Lung microvascular endothelial cell (primary cell): ENCODE results near the gene MED26. TPM values are rescaled to one million over a fixed set of nuclear protein-coding genes. Genes with fewer than 3 reads are reported as not detected.
"Not testable (repeated sequence)": the region's sequence is repeated elsewhere in the genome, so short reads cannot be mapped to it uniquely, and the experiment has no call there.

Source experiments
- DNase-seq, 2 donors: peaks; one replicate each; pipeline versions ENCODE4 v3.0.0 to v3.0.0-alpha.2; 2010; ENCODE audit warnings: low read depth in 2 of 2
- total RNA-seq: library from RNA; depleted of rRNA; stranded (reverse); fragments of >200 nt; gene quantifications from 2 replicates; pipeline ENCODE4 v1.2.1, GENCODE V29; 2014

MED26 gene
- total RNA-seq, 1 donor from 2014 or later, result 3.8 TPM

DNA sequence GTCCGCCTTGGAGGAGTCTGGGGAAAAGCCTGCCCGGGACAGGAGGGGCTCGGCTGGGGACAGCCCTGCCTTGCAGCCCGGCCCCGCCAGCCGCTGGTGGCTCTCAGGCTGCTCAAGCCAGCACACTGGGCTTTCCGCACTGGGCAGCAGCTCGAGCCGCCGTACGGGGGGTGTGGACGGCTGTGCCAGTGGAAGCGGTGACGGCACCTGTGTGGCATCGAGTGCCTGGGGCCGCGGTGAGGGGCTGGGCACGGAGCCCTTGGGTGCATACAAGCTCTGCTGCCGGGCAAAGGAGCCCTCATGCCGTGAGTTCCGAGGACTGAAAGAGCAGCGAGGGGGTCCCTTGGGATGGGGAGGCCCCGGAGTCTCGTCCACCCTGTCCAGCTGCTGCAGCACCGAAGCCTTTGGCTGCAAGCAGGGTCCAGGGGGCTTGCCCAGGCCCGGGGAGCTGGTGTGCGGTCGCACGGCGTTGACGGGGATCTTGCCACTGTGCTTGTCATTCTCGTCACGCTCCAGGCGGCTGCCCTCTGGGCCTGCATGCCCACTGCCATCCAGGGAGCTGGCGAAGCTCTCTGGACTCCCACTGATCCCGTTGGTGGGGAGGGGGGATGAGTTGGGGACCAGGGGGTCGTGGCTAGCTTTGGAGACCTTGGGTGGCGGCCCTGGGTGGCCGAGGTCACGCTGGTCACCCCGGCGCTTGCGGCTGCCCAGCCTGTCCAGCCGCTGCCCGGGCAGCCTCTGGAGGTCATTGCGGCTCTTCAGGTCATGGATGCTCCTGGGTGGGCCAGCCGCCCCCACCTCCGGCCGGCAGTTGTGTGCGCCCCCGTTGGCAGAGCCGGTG is 51.1 kb downstream of the MED26 start:
- DNase-seq, result no peak

DNA sequence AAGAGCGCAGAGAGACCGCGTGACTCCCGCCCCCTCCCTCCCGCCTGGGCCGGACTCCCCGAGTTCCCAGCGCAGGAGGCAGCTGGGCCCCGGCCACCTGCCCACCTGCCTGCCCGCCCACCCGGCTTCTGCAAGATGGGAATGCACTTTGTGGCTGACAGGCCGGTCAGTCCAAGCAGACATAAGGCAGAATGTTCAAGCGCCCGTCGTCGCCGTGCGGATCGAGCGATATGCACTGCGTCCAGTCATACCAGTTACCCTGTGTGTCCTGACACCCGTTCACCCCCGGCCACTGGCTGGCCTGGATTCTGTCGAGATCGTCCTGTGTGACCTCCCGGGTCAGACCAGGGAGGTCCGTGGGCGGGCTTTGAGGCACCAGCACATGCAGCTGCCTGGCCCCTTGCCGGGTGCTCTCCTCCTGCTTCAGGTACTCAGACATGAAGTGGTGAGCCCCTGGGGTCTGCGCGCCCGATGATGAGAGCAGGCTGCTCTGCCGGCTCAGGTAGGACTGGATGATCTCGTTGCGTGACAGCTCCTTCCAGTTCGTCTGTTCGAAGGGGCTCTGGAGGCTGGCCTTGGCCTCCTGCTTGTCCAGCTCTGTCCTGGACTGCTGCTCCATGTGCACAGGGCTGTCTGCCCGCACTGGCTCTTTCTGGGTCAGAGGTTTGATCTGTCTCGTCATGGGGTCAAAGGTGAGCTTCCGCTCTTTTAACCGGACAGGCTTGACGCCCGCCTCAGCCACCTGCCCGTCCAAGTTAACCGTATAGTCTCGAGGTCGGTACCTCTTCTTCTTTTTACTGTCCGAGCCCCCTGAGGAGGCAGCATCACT is 51.9 kb downstream of the MED26 start:
- DNase-seq, result no peak

DNA sequence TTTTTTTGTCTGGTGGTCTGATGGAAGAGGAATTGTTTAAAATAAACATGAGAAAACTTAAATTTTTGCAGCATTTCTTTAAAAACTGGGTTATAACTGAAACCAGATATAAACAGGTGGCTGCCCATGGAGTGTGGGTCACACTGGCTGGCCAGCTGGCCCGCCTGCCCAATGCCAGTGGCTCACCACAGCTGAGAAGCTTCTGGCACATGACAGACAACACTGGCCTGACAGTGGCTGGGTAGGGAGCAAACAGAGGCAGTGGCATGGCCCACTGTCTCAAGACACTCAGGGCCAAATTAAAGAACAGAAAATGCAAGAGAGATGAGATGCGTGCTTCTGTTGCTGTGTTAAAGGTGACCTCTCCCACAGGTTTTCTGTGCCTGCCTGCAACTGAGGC is 52.7 kb downstream of the MED26 start:
- DNase-seq, result no peak

DNA sequence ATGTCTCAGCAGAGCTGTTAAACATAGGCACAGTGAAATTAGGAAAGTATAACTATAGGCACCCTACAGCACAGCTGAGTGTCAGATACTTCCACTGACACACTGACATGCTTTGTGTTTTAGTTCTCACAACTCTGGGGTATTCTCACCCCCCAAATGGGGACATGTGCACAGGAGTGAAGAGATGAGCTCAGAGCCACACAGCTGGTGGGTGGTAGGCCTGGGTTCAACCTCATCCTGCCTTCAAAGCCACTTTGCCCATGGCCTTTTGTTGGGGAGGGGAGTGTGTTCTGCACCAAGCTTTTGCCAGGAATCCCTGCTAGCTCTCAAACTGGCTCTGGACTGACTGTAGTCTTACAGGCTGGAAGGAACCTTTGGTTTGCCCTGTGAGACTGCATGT is 54.1 kb downstream of the MED26 start:
- DNase-seq, result no peak

DNA sequence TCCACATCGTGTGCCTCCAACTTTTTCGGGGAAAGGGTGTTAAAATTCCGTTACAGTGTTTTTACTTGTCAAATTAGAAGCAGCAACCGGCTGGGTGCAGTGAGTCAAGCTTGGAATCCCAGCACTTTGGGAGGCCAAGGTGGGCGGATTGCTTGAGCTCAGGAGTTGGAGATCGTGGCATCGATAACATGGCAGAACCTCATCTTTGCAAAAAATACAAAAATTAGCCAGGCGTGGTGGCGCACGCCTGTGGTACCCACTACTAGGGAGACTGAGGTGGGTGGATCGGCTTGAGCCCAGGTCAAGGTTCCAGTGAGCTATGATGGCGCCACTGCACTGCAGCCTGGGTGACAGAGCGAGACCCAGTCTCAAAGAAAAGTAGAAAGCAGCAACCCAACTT is 54.7 kb downstream of the MED26 start:
- no peak for DNase-seq

DNA sequence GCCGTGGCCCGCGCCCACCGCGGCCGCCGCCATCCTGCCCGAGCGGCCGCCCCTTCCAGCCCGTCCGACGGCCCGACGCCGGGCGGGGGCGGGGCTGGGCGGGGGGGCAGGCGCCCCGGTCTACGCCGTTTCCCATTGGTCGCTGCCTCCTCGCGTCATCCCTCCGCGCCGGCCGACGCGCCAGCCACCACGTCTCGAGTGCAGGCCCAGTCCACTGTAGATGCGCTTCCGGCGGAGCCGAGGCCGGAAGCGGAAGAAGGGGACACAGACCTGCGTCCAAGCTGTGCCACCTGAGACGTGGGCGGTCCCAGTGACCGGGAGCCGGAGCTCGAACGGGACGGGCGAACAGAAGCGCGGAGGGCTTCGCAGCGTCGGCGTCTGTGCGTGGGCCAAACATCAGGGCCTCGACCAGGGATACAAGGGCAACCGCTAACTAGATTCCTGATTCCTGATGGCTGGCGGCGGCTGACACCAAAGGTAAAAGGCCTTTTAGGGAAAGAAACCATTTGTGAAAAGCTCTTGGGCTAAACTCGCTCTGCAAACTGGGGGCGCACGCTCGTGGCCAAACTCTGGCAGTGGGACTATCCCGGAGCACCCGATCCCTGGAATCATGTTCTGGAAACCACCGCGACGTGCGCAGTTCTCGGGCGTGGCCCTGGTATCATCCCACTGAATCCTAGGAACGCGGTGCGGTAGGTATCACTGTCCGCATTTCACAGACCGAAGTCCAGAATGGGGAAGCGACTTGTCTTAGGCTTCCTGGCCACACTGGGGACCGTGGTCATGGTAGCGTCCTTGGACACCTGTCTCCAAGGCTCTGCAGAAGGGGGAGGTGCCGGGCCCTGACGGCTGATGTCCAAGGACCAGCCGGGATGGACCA is 55.4 kb downstream of the MED26 start, which contains the start of gene SLC35E1:
Gene SLC35E1, minus strand, starts transcription at position 84 of the 880 bp plus-strand sequence. Its CDS starts 51 bp downstream, at position 33.
- peak; percentile 95 to 98 for DNase-seq

DNA sequence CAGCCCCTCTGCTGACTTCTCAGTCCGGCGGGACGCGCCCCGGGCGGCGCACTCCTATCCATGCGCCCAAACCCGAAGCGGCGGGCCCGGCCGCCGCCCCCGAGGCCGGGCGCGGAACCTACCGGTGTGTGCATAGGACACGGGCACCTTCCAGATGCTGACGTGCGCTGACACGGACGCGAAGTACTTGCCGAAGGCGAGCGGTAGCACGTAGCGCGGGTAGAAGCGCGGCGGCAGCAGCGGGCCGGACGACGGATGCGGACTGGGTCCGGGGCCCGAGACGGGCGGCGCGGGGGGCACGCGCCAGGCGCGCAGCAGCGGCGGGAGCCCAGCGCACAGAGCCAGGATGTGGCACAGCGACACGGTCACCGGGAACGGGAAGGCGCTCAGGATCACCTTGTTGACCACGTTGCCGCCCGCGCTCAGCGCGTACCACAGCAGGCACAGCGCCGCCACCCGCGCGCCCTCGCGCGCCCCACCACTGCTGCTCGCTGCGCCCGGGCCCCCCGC is 56.1 kb downstream of the MED26 start:
- DNase-seq, result peak in 1 of 2 donors; percentile 47

DNA sequence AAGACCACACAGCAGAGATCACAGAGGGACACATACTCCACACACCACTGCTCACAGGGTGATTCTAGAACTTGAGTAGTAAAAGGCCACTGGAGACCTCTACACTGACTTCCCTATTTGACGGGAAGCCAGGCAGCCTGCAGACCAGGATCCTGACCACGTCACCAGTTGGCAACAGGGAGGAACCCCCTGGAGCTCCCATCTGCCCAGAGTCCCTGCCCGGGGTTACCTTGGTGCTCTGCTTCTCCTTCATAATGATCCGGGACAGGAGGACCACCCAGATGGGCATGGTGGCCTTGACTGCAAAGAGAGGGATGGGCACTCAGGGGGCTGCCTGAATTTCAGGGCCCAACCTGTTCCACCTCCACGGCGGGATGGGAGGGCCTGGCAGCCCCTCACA is 56.7 kb downstream of the MED26 start:
- peak; percentile 50 to 70 for DNase-seq

DNA sequence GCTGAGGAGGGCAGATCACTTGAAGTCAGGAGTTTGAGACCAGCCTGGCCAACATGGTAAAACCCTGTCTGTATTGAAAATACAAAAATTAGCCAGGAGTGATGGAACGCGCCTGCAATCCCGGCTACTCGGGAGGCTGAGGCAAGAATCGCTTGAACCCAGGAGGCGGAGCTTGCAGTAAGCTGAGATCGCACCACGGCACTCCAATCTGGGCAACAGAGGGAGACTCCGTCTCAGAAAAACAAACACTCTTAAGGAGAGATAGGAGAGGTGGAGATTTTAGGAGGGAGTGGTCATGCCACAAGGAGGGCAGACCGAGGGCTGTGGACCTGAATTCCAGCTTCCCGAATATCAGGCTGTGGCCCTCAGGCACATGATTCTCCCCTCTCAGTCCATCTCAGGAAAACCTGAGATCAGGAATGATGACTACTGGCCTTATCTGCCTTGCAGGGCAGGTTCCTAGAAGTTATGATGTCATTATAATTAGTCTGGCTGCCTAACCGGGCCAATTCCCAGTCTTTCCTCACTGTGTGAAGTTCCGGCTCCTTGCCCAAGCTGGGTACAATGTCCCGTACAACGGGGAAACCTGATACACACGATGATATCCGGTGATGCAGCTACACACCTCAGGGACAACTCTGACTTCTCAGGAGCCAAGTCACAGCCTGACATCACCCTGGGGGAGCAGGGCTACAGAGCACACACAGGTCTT is 58.2 kb downstream of the MED26 start:
- no peak for DNase-seq

DNA sequence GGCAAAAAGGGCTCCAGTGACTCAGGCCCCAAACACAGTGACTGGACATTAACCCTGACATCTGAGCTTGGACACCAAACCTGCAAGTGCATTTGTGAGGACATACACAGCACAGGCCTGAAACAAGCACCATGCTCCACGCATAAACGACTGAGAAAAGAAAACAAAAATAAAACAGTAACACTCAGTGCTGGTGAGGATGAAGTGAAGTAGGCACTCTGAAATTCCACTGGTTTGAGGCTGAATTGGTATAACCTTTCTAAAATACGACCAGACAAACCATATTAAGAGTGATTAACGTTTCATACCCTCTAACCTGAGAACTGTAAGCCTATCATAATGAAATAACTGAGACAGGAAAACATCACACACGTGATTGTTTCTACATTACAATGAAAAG is 61.3 kb downstream of the MED26 start:
- no peak for DNase-seq

DNA sequence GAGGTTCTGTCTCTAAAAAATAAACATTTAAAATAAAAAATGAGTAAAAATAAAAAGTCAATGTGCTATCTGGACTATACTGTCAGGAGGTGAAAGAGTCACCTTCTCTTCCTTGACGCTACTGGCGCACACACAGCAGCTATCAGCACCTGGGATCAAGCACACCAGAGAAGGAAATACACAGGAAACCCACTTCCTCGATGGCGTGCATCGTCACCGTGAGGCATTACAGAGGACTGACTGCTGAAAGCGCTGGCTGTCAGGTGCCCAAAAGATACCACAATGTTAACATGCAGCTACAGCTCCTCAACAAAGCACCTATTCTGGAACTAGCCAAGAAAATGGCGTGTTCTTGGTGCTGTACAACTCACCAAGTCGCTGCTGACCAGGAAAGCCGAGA is 61.8 kb downstream of the MED26 start:
- DNase-seq, result peak; percentile 93 to 94

DNA sequence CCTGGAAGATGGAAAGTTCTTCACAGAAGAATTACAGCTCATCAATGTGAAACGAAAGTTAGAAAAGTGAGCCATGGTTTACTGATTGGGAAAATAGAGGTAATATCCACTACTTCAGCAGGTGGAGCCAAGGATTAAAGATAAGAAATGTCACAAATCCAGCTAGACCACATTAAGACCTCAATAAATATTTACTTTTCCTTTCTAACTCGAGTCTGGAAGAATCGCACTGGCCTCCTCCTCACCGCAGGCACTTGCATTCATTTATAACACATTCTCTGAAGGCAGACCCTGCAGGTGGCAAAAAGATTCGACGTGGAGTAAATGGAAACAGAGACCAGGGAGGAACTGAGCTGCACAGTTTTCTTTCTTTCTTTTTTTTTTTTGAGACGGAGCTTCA is 63.2 kb downstream of the MED26 start:
- DNase-seq, result no peak

DNA sequence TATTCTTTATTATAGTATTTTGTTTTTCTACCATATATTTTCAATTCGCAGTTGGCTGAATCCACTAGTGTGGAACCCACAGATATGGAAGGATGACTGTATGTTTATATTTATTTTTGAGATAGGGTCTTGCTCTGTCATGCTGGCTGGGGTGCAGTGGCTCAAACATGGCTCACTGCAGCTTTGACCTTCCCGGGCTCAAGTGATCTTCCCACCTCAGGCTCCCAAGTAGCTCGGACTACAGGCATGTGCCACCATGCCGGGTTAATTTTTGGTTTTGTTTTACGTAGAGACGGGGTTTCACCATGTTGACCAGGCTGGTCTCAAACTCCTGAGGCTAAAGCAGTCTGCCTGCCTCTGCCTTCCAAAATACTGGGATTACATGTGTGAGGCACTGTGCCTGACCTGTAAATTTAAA is 65.4 kb downstream of the MED26 start:
- no peak for DNase-seq

DNA sequence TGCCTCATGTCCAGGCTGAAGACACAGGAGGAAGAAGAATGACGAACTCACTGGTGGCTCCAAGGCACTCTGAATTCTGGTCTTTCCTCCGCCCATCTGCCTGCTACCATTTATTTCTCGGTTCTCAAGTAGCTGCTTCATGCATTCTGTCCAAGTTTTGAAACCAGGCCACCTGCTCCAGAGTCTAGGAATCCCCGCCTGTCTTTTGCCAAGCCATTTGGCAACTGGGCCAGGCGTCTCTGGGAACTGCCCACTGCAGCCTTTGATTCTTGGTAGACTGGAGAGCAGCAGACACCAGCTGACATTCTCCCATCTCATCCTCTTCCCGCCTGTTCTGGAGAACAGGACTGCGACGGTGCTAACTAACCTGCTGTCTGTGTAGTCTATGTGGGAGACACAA is 66.6 kb downstream of the MED26 start:
- DNase-seq, result no peak

DNA sequence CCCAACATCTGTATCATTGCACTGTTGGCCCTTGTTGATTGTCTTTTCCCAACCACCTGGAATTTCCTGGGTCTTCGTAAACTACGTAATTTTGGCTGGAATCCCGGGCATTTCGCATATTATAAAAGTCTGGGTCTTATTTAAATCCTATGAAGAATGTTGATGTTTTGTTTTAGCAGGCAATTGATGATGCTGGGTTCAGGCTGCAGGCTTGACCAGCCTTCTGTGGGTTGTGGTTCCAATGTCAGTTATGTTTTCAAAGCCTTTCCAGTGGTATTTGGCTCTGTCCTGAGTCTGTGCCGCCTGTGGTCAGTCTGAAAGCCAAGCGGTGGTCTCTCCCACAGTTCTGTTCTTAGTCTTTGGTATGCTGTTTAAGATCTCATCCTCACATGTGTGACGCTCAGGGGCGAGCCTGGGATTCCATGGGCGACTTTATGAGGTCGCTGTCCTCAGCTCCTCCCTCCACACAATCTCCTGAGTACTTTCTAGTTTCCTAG is 68.2 kb downstream of the MED26 start:
- peak in 1 of 2 donors; percentile 41 for DNase-seq

DNA sequence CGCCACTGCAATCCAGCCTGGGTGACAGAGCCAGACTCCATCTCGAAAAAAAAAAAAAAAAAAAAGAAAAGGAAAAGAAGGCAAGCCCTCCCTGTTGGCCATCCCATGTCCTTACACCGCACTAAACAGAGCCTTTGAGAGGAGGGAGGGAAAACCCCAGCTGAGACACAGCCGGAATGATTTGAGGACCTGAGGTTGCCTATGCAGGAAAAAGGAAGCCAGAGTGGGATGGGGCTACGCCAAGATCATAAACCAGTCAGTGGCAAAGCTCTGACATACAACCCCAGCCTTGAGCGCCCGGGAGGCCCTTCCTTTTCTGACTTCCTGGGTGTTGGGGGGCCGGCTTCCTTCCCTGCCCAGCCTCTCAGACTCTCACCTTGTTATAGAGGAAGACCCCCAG is 73.2 kb downstream of the MED26 start:
- DNase-seq, result no peak

DNA sequence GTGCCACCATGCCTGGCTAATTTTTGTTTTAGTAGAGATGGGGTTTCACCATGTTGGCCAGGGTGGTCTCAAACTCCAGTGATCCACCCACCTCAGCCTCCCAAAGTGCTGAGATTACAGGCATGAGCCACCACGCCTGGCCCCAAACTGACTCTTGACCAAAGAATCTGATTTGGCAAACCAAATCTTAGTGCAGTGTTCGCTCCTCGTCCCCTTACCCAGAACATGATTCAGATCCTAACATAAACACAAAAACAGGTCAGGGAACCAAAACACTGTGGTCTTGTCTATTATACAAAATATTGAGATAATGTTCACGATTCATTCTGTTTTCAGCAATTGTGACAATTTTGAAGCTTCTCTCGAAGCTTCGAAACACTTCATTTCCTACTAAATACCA is 76.1 kb downstream of the MED26 start:
- not testable (repeated sequence) for DNase-seq

DNA sequence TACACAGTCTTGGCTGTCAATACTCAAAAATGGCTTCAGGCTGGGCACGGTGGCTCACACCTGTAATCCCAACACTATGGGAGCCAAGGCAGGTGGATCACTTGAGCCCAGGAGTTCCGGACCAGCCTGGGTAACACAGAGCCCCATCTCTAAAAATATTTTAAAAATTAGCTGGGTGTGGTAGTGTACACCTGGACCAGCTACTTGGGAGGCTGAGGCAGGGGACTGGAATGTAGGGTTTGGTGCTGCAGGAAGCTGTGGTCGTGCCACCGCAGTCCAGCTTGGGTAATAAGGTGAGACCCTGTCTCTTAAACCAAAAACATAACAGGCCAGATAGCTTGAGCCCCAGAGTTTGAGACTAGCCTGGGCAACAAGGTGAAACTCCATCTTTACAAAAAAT is 79.0 kb downstream of the MED26 start:
- no peak for DNase-seq

DNA sequence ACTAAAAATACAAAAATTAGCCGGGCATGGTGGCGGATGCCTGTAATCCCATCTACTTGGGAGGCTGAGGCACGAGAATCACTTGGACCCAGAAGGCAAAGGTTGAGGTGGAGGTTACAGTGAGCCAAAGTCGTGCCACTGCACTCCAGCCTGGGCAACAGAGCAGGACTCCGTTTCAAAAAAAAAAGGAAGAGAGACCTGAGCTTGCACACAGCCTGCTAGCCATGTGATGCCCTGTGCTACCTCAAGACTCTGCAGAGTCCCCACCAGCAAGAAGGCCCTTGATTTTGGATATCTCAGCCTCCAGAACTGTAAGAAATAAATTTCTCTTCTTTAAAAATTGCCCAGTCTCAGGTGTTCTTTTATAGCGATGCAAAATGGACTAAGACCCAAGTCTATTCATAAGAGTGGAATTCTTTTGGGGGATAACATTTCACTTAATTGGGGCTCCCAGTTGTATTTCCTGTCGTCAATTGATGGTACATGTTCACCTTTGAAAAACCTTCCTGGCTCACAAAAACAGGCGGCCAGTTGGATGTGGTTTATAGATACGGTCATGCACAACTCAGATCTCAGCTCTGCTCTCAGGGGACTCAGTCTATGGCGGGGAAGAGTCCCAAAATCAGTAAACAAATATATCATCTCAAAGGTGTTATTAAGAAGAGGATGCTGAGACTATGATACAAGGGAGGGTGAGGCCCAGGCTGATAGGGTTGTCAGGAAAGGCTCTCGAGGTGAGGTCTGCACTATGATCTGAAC is 83.4 kb downstream of the MED26 start:
- DNase-seq, result no peak

DNA sequence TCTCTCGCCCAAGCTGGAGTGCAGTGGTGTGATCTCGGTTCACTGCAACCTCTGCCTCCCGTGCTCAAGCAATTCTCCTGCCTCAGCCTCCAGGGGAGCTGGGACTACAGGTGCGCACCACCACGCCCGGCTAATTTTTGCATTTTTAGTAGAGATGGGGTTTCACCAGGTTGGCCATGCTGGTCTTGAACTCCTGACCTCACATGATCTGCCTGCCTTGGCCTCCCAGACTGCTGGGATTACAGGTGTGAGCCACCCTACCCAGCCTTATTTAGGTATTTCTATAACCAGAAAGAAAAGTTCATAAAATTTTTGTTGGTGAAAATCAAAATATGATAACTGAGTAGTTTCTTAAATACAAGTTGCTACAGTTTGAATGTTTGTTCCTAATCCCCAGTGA is 84.3 kb downstream of the MED26 start:
- DNase-seq, result not testable (repeated sequence)
